ENCODE data around the gene FLT3.

DNA sequence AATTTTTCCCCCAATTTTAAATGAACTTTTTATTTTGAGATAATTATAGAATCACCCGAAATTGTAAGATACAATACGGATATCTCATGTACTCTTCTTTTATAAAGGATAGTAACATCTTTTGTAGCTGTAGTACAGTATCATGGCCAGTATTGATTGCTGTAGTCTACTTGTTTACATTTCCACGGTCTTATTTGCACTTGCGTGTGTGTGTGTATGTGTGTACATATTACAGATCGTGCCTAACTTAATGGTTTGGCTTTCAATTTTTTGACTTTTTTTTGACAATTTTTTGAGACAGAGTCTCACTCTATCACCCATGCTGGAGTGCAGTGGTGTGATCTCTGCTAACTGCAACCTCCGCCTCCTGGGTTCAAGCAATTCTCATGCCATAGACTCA is 44.7 kb upstream of the FLT3 start:
- TF ChIP-seq, protein P1, sequence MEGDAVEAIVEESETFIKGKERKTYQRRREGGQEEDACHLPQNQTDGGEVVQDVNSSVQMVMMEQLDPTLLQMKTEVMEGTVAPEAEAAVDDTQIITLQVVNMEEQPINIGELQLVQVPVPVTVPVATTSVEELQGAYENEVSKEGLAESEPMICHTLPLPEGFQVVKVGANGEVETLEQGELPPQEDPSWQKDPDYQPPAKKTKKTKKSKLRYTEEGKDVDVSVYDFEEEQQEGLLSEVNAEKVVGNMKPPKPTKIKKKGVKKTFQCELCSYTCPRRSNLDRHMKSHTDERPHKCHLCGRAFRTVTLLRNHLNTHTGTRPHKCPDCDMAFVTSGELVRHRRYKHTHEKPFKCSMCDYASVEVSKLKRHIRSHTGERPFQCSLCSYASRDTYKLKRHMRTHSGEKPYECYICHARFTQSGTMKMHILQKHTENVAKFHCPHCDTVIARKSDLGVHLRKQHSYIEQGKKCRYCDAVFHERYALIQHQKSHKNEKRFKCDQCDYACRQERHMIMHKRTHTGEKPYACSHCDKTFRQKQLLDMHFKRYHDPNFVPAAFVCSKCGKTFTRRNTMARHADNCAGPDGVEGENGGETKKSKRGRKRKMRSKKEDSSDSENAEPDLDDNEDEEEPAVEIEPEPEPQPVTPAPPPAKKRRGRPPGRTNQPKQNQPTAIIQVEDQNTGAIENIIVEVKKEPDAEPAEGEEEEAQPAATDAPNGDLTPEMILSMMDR (IDR thresholded peaks at IDR 0.05) = no peak
- TF ChIP-seq POLR2A (IDR thresholded peaks at IDR 0.05) = no peak
- no peak for TF ChIP-seq POLR2AphosphoS5 (IDR thresholded peaks at IDR 0.05; ENCODE audit: insufficient read depth in 1 of 2, low read depth in 1 of 2)
